ENCODE measurements around the gene HJURP.

Gene HJURP

GRCh38 chr2:233811732-233812131 is 42.6 kb downstream of the HJURP start:
- Histone ChIP-seq H3K4me3 (replicated peaks; ENCODE audit: insufficient read depth, low read length) (no peak overlapping the region), H3K27ac (replicated peaks) (no peak overlapping the region), H3K27me3 (ENCODE audit: insufficient read depth, poor library complexity, severe bottlenecking) (no peaks in the 10 kb centered on the region)
- TF ChIP-seq CTCF (IDR thresholded peaks at IDR 0.05; ENCODE audit: insufficient read depth, low read length) = no peak
- no peak for TF ChIP-seq REST (IDR thresholded peaks at IDR 0.05; ENCODE audit: insufficient replicate concordance, low read depth)
- no peak for TF ChIP-seq GABPA (IDR thresholded peaks at IDR 0.05; ENCODE audit: low read depth)
- DNase-seq (ENCODE audit: low read depth in 1 of 2, low spot score in 1 of 2) = no peak

- H3K4me3 ChIP-seq (replicated peaks; ENCODE audit: insufficient read depth, low read length) = no peak overlapping the region
- no peaks in the 10 kb centered on the region for H3K27me3 ChIP-seq (ENCODE audit: insufficient read depth, poor library complexity, severe bottlenecking)
- no peak for TF ChIP-seq SPI1 (IDR thresholded peaks at IDR 0.05; ENCODE audit: borderline replicate concordance, low read depth)
- DNase-seq (ENCODE audit: low read depth in 1 of 2, low spot score in 1 of 2) = no peak
- no peak overlapping the region for H3K27ac ChIP-seq (replicated peaks)
These were observed 43.2 kb downstream of the HJURP start for GRCh38 chr2:233811087-233811486.

- Histone ChIP-seq H3K27ac (replicated peaks) (no peak overlapping the region), H3K27me3 (ENCODE audit: insufficient read depth, poor library complexity, severe bottlenecking) (no peaks in the 10 kb centered on the region), H3K4me3 (replicated peaks; ENCODE audit: insufficient read depth, low read length) (no peak overlapping the region)
- TF ChIP-seq POLR2AphosphoS5 (IDR thresholded peaks at IDR 0.05; ENCODE audit: low read depth) = no peak
- no peak for TF ChIP-seq GABPA (IDR thresholded peaks at IDR 0.05; ENCODE audit: low read depth)
- TF ChIP-seq SPI1 (IDR thresholded peaks at IDR 0.05; ENCODE audit: borderline replicate concordance, low read depth) = no peak
- no peak for TF ChIP-seq REST (IDR thresholded peaks at IDR 0.05; ENCODE audit: insufficient replicate concordance, low read depth)
- DNase-seq (ENCODE audit: low read depth in 1 of 2, low spot score in 1 of 2) = no peak
These were observed 44.0 kb downstream of the HJURP start for GRCh38 chr2:233810385-233810784.

GRCh38 chr2:233807966-233808935 is 46.1 kb downstream of the HJURP start:
- Histone ChIP-seq H3K27ac (replicated peaks) (no peak overlapping the region), H3K4me3 (replicated peaks; ENCODE audit: insufficient read depth, low read length) (no peak overlapping the region), H3K27me3 (ENCODE audit: insufficient read depth, poor library complexity, severe bottlenecking) (no peaks in the 10 kb centered on the region)
- TF ChIP-seq GABPA (IDR thresholded peaks at IDR 0.05; ENCODE audit: low read depth) = no peak
- DNase-seq (ENCODE audit: low read depth in 1 of 2, low spot score in 1 of 2) = no peak

GRCh38 chr2:233807215-233807865 is 47.0 kb downstream of the HJURP start:
- no peaks in the 10 kb centered on the region for H3K27me3 ChIP-seq (ENCODE audit: insufficient read depth, poor library complexity, severe bottlenecking)
- no peak for DNase-seq (ENCODE audit: low read depth in 1 of 2, low spot score in 1 of 2)
- no peak overlapping the region for H3K4me3 ChIP-seq (replicated peaks; ENCODE audit: insufficient read depth, low read length)
- TF ChIP-seq SPI1 (IDR thresholded peaks at IDR 0.05; ENCODE audit: borderline replicate concordance, low read depth) (no peak), POLR2AphosphoS5 (IDR thresholded peaks at IDR 0.05; ENCODE audit: low read depth) (no peak), GABPA (IDR thresholded peaks at IDR 0.05; ENCODE audit: low read depth) (no peak), CTCF (IDR thresholded peaks at IDR 0.05; ENCODE audit: insufficient read depth, low read length) (no peak), REST (IDR thresholded peaks at IDR 0.05; ENCODE audit: insufficient replicate concordance, low read depth) (no peak)
- H3K27ac ChIP-seq (replicated peaks) = no peak overlapping the region
